Measurements from ENCODE around the gene SARS1. TPM values are rescaled to one million over a fixed set of nuclear protein-coding genes. Genes with fewer than 3 reads are reported as not detected.

The SARS1 gene
- total and polyA plus RNA-seq, 2 of the 8 experiments (the other 6 are each of a cell fraction or from before 2014, with no cell fraction given): 83.1 to 146 TPM

DNA sequence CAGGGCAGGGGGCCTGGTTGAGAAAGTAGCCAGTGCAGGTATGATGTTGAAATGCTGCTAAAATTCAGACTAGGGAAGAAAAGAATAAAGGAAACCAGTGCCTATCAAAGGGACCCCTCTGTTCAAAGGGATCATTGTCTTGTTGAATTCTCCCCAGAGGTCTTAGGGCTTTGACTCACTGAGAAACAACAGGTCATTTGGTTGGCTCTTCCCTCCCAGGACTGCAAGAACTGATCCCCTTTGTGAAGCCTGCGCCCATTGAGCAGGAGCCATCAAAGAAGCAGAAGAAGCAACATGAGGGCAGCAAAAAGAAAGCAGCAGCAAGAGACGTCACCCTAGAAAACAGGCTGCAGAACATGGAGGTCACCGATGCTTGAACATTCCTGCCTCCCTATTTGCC, 23.8 kb downstream of the SARS1 start (continued):
- no peak for TF ChIP-seq TAF7 (optimal IDR thresholded peaks at IDR 0.05; ENCODE audit: borderline replicate concordance, low read depth, low read length)
- TF ChIP-seq, protein P1, sequence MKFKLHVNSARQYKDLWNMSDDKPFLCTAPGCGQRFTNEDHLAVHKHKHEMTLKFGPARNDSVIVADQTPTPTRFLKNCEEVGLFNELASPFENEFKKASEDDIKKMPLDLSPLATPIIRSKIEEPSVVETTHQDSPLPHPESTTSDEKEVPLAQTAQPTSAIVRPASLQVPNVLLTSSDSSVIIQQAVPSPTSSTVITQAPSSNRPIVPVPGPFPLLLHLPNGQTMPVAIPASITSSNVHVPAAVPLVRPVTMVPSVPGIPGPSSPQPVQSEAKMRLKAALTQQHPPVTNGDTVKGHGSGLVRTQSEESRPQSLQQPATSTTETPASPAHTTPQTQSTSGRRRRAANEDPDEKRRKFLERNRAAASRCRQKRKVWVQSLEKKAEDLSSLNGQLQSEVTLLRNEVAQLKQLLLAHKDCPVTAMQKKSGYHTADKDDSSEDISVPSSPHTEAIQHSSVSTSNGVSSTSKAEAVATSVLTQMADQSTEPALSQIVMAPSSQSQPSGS (IDR thresholded peaks at IDR 0.05; ENCODE audit: low read length): no peak
